ENCODE results near the gene CAMTA1. TPM values are rescaled to one million over a fixed set of nuclear protein-coding genes. Genes with fewer than 3 reads are reported as not detected.
"Not testable (repeated sequence)": the region's sequence is repeated elsewhere in the genome, so short reads cannot be mapped to it uniquely, and the experiment has no call there.

The CAMTA1 gene
- total and polyA plus RNA-seq, 2 donors = 53.3 to 115 TPM

- H3K4me3 ChIP-seq (ENCODE audit: low read depth, low read length) = no peak overlapping the region
- 86% methylated on average over 9 of the region's 9 CpGs for WGBS
Observed at GRCh38 chr1:7405844-7406500, 620.7 kb downstream of the CAMTA1 start.

GRCh38 chr1:7406641-7407543, 621.6 kb downstream of the CAMTA1 start:
- 93% methylated on average over 18 of the region's 18 CpGs for WGBS
- no peak overlapping the region for H3K4me3 ChIP-seq (ENCODE audit: low read depth, low read length)
- H3K27ac ChIP-seq (ENCODE audit: low read depth) = no peak overlapping the region
- no peaks in the 10 kb centered on the region for H3K4me1 ChIP-seq (ENCODE audit: insufficient read depth)
- no peak for DNase-seq (ENCODE audit: extremely low spot score)
- no peaks in the 10 kb centered on the region for H3K36me3 ChIP-seq (ENCODE audit: insufficient read depth)

More at GRCh38 chr1:7405844-7406500, 620.7 kb downstream of the CAMTA1 start:
- Histone ChIP-seq H3K27ac (ENCODE audit: low read depth) (no peak overlapping the region), H3K36me3 (ENCODE audit: insufficient read depth) (no peaks in the 10 kb centered on the region), H3K4me1 (ENCODE audit: insufficient read depth) (no peaks in the 10 kb centered on the region)
- DNase-seq (ENCODE audit: extremely low spot score) = no peak

- no peaks in the 10 kb centered on the region for H3K36me3 ChIP-seq (ENCODE audit: insufficient read depth)
- no peak overlapping the region for H3K4me3 ChIP-seq (ENCODE audit: low read depth, low read length)
- no peak overlapping the region for H3K27ac ChIP-seq (ENCODE audit: low read depth)
- no peaks in the 10 kb centered on the region for H3K4me1 ChIP-seq (ENCODE audit: insufficient read depth)
- no peak for DNase-seq (ENCODE audit: extremely low spot score)
- 95% methylated on average over 7 of the region's 7 CpGs for WGBS
Observed at GRCh38 chr1:7407544-7407895, 622.3 kb downstream of the CAMTA1 start.

- no peak overlapping the region for H3K27ac ChIP-seq (ENCODE audit: low read depth)
- 91% methylated on average over 23 of the region's 23 CpGs for WGBS
- no peak for DNase-seq (ENCODE audit: extremely low spot score)
- H3K4me1 ChIP-seq (ENCODE audit: insufficient read depth) = no peaks in the 10 kb centered on the region
- H3K36me3 ChIP-seq (ENCODE audit: insufficient read depth) = no peaks in the 10 kb centered on the region
- no peak overlapping the region for H3K4me3 ChIP-seq (ENCODE audit: low read depth, low read length)
Observed at GRCh38 chr1:7407980-7408770, 622.9 kb downstream of the CAMTA1 start.

GRCh38 chr1:7408771-7409150, 623.5 kb downstream of the CAMTA1 start:
- no peaks in the 10 kb centered on the region for H3K4me1 ChIP-seq (ENCODE audit: insufficient read depth)
- H3K4me3 ChIP-seq (ENCODE audit: low read depth, low read length) = no peak overlapping the region
- H3K36me3 ChIP-seq (ENCODE audit: insufficient read depth) = no peaks in the 10 kb centered on the region
- DNase-seq (ENCODE audit: extremely low spot score) = no peak
- 92% methylated on average over 5 of the region's 5 CpGs for WGBS
- no peak overlapping the region for H3K27ac ChIP-seq (ENCODE audit: low read depth)

GRCh38 chr1:7409278-7409677, 624.0 kb downstream of the CAMTA1 start:
- no peak for DNase-seq (ENCODE audit: extremely low spot score)
- 89% methylated on average over 8 of the region's 8 CpGs for WGBS
- Histone ChIP-seq H3K4me3 (ENCODE audit: low read depth, low read length) (no peak overlapping the region), H3K27ac (ENCODE audit: low read depth) (no peak overlapping the region), H3K36me3 (ENCODE audit: insufficient read depth) (no peaks in the 10 kb centered on the region), H3K4me1 (ENCODE audit: insufficient read depth) (no peaks in the 10 kb centered on the region)

GRCh38 chr1:7410156-7410555, 624.9 kb downstream of the CAMTA1 start:
- no peak overlapping the region for H3K4me3 ChIP-seq (ENCODE audit: low read depth, low read length)
- DNase-seq (ENCODE audit: extremely low spot score) = no peak
- H3K36me3 ChIP-seq (ENCODE audit: insufficient read depth) = no peaks in the 10 kb centered on the region
- H3K4me1 ChIP-seq (ENCODE audit: insufficient read depth) = no peaks in the 10 kb centered on the region
- H3K27ac ChIP-seq (ENCODE audit: low read depth) = no peak overlapping the region
- WGBS = 77% methylated on average over 10 of the region's 10 CpGs

- not testable (repeated sequence) for DNase-seq (ENCODE audit: extremely low spot score); H3K27ac ChIP-seq (ENCODE audit: low read depth); H3K36me3 ChIP-seq (ENCODE audit: insufficient read depth)
Observed at GRCh38 chr1:7417618-7418017, 632.4 kb downstream of the CAMTA1 start.

GRCh38 chr1:7418442-7419080, 633.3 kb downstream of the CAMTA1 start:
- H3K36me3 ChIP-seq (ENCODE audit: insufficient read depth) = no peaks in the 10 kb centered on the region
- no peaks in the 10 kb centered on the region for H3K4me1 ChIP-seq (ENCODE audit: insufficient read depth)
- no peak overlapping the region for H3K27ac ChIP-seq (ENCODE audit: low read depth)
- 76% methylated on average over 11 of the region's 11 CpGs for WGBS
- H3K4me3 ChIP-seq (ENCODE audit: low read depth, low read length) = no peak overlapping the region
- no peak for DNase-seq (ENCODE audit: extremely low spot score)

More at GRCh38 chr1:7417618-7418017, 632.4 kb downstream of the CAMTA1 start:
- H3K4me1 ChIP-seq (ENCODE audit: insufficient read depth); H3K4me3 ChIP-seq (ENCODE audit: low read depth, low read length): not testable (repeated sequence)
- 81% methylated on average over 12 of the region's 12 CpGs for WGBS

GRCh38 chr1:7420098-7420445, 634.8 kb downstream of the CAMTA1 start:
- Histone ChIP-seq H3K4me3 (ENCODE audit: low read depth, low read length) (no peak overlapping the region), H3K4me1 (ENCODE audit: insufficient read depth) (no peaks in the 10 kb centered on the region), H3K36me3 (ENCODE audit: insufficient read depth) (no peaks in the 10 kb centered on the region), H3K27ac (ENCODE audit: low read depth) (no peak overlapping the region)
- WGBS = 80% methylated on average over 9 of the region's 9 CpGs
- DNase-seq (ENCODE audit: extremely low spot score) = no peak

- 53% methylated on average over 6 of the region's 6 CpGs for WGBS
- Histone ChIP-seq H3K4me3 (ENCODE audit: low read depth, low read length) (no peak overlapping the region), H3K4me1 (ENCODE audit: insufficient read depth) (no peaks in the 10 kb centered on the region), H3K27ac (ENCODE audit: low read depth) (no peak overlapping the region), H3K36me3 (ENCODE audit: insufficient read depth) (no peaks in the 10 kb centered on the region)
- no peak for DNase-seq (ENCODE audit: extremely low spot score)
Observed at GRCh38 chr1:7420470-7421100, 635.3 kb downstream of the CAMTA1 start.

- no peak for DNase-seq (ENCODE audit: extremely low spot score)
- Histone ChIP-seq H3K4me1 (ENCODE audit: insufficient read depth) (no peaks in the 10 kb centered on the region), H3K27ac (ENCODE audit: low read depth) (no peak overlapping the region), H3K4me3 (ENCODE audit: low read depth, low read length) (no peak overlapping the region), H3K36me3 (ENCODE audit: insufficient read depth) (no peaks in the 10 kb centered on the region)
- 94% methylated on average over 12 of the region's 12 CpGs for WGBS
Observed at GRCh38 chr1:7421471-7422075, 636.3 kb downstream of the CAMTA1 start.

GRCh38 chr1:7422081-7422480, 636.8 kb downstream of the CAMTA1 start:
- Histone ChIP-seq H3K36me3 (ENCODE audit: insufficient read depth) (no peaks in the 10 kb centered on the region), H3K4me3 (ENCODE audit: low read depth, low read length) (no peak overlapping the region), H3K27ac (ENCODE audit: low read depth) (no peak overlapping the region), H3K4me1 (ENCODE audit: insufficient read depth) (no peaks in the 10 kb centered on the region)
- DNase-seq (ENCODE audit: extremely low spot score) = no peak
- 96% methylated on average over 6 of the region's 6 CpGs for WGBS
